ENCODE measurements around the gene SLC26A1. TPM values are rescaled to one million over a fixed set of nuclear protein-coding genes. Genes with fewer than 3 reads are reported as not detected.

The SLC26A1 gene
- total RNA-seq, 1 experiment from 2014 or later: 0.16 TPM

GRCh38 chr4:990746-991367 lies 2.3 kb downstream of the SLC26A1 start:
- no peak overlapping the region for H3K4me3 Mint-ChIP-seq (ENCODE audit: unreplicated experiment)

GRCh38 chr4:989722-990471 lies 3.3 kb downstream of the SLC26A1 start:
- Mint-ChIP-seq H3K4me1 (ENCODE audit: insufficient read depth, unreplicated experiment) (no peaks in the 10 kb centered on the region), H3K27ac (ENCODE audit: low read depth, unreplicated experiment) (no peak overlapping the region), H3K9me3 (ENCODE audit: unreplicated experiment) (no peaks in the 10 kb centered on the region), H3K4me3 (ENCODE audit: unreplicated experiment) (no peak overlapping the region), H3K36me3 (ENCODE audit: insufficient read depth, unreplicated experiment) (no peaks in the 10 kb centered on the region), H3K27me3 (ENCODE audit: insufficient read depth, unreplicated experiment) (no peaks in the 10 kb centered on the region)
- DNase-seq (ENCODE audit: unreplicated experiment): no peak
- ChIA-PET POLR2A (no interaction called here), CTCF (interaction anchor here (0.5 to 0.7 kb wide), 4 partner anchors 128 to 355 kb away, joined by 3 to 4 read pairs (median 3); no protein-coding TSS in a partner anchor)
- TF ChIP-seq, protein P1, sequence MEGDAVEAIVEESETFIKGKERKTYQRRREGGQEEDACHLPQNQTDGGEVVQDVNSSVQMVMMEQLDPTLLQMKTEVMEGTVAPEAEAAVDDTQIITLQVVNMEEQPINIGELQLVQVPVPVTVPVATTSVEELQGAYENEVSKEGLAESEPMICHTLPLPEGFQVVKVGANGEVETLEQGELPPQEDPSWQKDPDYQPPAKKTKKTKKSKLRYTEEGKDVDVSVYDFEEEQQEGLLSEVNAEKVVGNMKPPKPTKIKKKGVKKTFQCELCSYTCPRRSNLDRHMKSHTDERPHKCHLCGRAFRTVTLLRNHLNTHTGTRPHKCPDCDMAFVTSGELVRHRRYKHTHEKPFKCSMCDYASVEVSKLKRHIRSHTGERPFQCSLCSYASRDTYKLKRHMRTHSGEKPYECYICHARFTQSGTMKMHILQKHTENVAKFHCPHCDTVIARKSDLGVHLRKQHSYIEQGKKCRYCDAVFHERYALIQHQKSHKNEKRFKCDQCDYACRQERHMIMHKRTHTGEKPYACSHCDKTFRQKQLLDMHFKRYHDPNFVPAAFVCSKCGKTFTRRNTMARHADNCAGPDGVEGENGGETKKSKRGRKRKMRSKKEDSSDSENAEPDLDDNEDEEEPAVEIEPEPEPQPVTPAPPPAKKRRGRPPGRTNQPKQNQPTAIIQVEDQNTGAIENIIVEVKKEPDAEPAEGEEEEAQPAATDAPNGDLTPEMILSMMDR (IDR thresholded peaks at IDR 0.05; ENCODE audit: unreplicated experiment): no peak
- intact Hi-C loops (cut with micrococcal nuclease): no loop called here
- BruUV-seq (replicated peaks): no TSS peak

More at GRCh38 chr4:990746-991367, 2.3 kb downstream of the SLC26A1 start:
- Mint-ChIP-seq H3K9me3 (ENCODE audit: unreplicated experiment) (no peaks in the 10 kb centered on the region), H3K27me3 (ENCODE audit: insufficient read depth, unreplicated experiment) (no peaks in the 10 kb centered on the region), H3K27ac (ENCODE audit: low read depth, unreplicated experiment) (no peak overlapping the region), H3K36me3 (ENCODE audit: insufficient read depth, unreplicated experiment) (no peaks in the 10 kb centered on the region), H3K4me1 (ENCODE audit: insufficient read depth, unreplicated experiment) (no peaks in the 10 kb centered on the region)
- no peak for DNase-seq (ENCODE audit: unreplicated experiment)
- no TSS peak for BruUV-seq (replicated peaks)
- POLR2A ChIA-PET: interaction anchor here (0.6 kb wide), 1 partner anchor 170 kb away, joined by 3 read pairs; no protein-coding TSS in a partner anchor
- intact Hi-C loops (cut with micrococcal nuclease): no loop called here
- TF ChIP-seq, protein P1 (IDR thresholded peaks at IDR 0.05; ENCODE audit: unreplicated experiment): no peak
- CTCF ChIA-PET: interaction anchor here (0.5 kb wide), 1 partner anchor 76 kb away, joined by 3 read pairs; no protein-coding TSS in a partner anchor

DNA sequence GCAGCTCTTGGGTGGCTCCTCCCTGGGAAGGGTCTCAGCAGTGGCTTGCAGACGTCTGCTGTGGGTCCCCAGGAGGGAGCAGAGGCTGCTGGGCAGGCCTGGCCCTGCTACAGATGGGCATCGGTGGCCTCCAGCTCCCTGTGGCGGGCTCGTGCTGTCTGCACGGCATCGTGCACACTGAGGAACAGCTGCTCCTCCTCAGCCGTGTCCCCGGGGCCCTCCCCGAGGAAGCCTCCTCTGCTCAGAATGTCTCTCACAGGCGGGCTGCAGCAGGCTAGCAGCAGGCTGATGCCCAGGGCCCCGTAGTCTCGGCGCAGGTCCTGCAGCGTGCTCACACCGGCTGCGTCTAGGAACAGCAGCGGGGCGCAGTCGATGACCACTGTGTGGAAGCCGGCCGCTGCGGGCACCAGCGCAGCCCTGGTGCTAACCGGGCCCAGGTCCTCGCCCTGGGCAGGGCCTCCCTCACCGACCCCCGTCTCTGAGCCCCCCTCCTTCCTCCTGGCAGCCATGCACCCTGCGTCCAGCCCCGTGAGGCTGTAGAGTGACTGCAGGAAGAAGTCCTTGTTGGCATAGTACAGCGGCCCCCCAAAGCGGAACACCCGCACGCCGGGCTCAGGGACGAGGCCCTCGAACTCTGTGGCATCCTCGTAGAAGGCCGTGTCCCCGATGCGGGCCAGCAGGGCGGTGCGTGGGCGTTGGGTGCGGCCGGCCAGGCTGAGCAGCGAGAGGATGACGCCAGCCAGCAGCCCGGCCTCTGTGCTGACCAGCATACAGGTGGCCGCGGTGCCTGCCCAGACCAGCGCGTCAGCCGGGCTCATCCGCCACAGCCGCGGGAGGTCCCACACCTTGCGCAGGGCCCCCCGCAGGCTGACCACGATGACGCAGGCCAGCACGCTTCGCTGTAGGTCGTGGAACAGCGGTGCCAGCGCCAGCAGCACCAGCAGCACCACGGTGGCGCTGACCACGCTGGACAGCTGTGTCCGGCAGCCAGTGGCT lies 4.2 kb downstream of the SLC26A1 start:
- TF ChIP-seq, protein P1 (IDR thresholded peaks at IDR 0.05; ENCODE audit: unreplicated experiment): no peak
- H3K9me3 Mint-ChIP-seq (ENCODE audit: unreplicated experiment): no peaks in the 10 kb centered on the region
- no peaks in the 10 kb centered on the region for H3K36me3 Mint-ChIP-seq (ENCODE audit: insufficient read depth, unreplicated experiment)
- no TSS peak for BruUV-seq (replicated peaks)
- H3K4me3 Mint-ChIP-seq (ENCODE audit: unreplicated experiment): no peak overlapping the region
- intact Hi-C loops (cut with micrococcal nuclease): no loop called here
- H3K27ac Mint-ChIP-seq (ENCODE audit: low read depth, unreplicated experiment): no peak overlapping the region
- H3K4me1 Mint-ChIP-seq (ENCODE audit: insufficient read depth, unreplicated experiment): no peaks in the 10 kb centered on the region
- ChIA-PET POLR2A (interaction anchor here (0.7 to 3.0 kb wide), 3 partner anchors 22 to 93 kb away, joined by 3 to 11 read pairs (median 4); partner anchors contain the start of gene FGFRL1), CTCF (interaction anchor here (0.5 to 1.7 kb wide), 3 partner anchors 21 to 247 kb away, joined by 3 to 4 read pairs (median 3); no protein-coding TSS in a partner anchor)
- no peak for DNase-seq (ENCODE audit: unreplicated experiment)
- H3K27me3 Mint-ChIP-seq (ENCODE audit: insufficient read depth, unreplicated experiment): no peaks in the 10 kb centered on the region
